Measurements from ENCODE around the gene ARHGDIB. TPM values are rescaled to one million over a fixed set of nuclear protein-coding genes. Genes with fewer than 3 reads are reported as not detected.

Gene ARHGDIB
- total RNA-seq, 4 donors from 2014 or later: 128 to 259 (median 205) TPM

DNA sequence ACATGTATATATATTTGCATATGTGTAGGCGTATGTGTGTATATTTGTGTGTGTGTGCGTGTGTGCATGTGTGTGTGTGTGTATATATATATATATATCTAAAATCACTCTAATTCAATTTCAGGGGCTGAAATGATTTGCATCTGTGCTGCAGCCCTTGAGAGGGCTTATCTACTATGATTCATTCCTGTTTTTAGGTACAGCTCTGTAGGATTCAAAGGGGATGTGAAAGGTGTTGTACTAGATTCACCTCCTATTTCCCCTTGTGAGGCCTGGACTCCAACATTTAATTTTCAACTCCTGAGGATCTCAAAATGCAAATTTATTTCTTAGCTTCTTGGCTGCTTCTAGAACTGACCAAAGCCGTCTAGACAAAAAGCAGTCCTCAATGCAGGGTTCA lies 34.1 kb downstream of the ARHGDIB start:
- no peak for ATAC-seq (ENCODE audit: low FRiP score)
- no peak for TF ChIP-seq CTCF (IDR thresholded peaks at IDR 0.05)

GRCh38 chr12:14924541-14924940 lies 36.9 kb downstream of the ARHGDIB start:
- no peak for DNase-seq (ENCODE audit: low spot score)
- TF ChIP-seq CTCF (IDR thresholded peaks at IDR 0.05): no peak
- ATAC-seq (ENCODE audit: low FRiP score): no peak

More for the DNA sequence above, 34.1 kb downstream of the ARHGDIB start:
- no peak for DNase-seq (ENCODE audit: low spot score)

GRCh38 chr12:14923944-14924343 lies 37.5 kb downstream of the ARHGDIB start:
- DNase-seq (ENCODE audit: low spot score): no peak
- ATAC-seq (ENCODE audit: low FRiP score): no peak
- no peak for TF ChIP-seq CTCF (IDR thresholded peaks at IDR 0.05)

GRCh38 chr12:14921218-14921617 lies 40.2 kb downstream of the ARHGDIB start:
- ATAC-seq (ENCODE audit: low FRiP score): no peak
- no peak for TF ChIP-seq CTCF (IDR thresholded peaks at IDR 0.05)

GRCh38 chr12:14920475-14921126 lies 40.8 kb downstream of the ARHGDIB start:
- no peak for DNase-seq (ENCODE audit: low spot score)
- no peak for ATAC-seq (ENCODE audit: low FRiP score)
- no peak for TF ChIP-seq CTCF (IDR thresholded peaks at IDR 0.05)

More at GRCh38 chr12:14921218-14921617, 40.2 kb downstream of the ARHGDIB start:
- no peak for DNase-seq (ENCODE audit: low spot score)

DNA sequence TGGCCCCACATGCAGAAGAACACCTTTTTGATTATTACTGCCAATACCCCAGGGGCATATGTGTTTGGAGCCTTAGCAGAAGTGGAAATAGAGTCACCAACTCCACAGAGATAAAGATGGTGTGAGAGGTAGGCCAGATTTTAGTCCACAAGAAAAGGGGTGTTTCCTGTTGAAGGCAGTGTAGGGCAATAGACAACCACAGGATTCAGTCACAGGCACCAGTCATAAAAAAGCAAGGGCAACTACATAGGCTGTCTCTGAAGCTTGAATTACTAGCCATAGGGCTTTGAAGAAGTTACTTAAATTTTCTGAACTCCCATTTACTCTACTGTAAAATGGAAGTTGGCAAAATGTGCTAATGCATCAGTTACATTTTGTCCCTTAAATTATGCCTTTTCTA lies 41.9 kb downstream of the ARHGDIB start:
- DNase-seq (ENCODE audit: low spot score) (no peak), ATAC-seq (ENCODE audit: low FRiP score) (no peak)
- TF ChIP-seq CTCF (IDR thresholded peaks at IDR 0.05): no peak

DNA sequence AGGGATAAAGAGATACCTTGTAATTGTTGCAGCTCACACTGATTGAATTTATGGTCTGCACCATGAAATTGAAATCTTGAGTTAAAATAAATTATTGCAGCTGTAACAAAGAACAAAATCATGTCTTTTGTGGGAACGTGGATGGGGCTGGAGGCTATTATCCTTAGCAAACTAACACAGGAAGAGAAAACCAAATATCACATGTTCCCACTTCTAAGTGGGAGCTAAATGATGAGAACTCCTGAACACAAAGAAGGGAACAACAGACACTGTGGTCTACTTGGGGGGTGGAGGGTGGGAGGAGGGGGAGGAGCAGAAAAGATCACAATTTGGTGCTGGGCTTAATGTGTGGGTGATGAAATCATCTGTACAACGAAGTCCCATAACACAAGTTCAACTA lies 45.7 kb downstream of the ARHGDIB start:
- ATAC-seq (ENCODE audit: low FRiP score) (no peak), DNase-seq (ENCODE audit: low spot score) (no peak)
- no peak for TF ChIP-seq CTCF (IDR thresholded peaks at IDR 0.05)

Measured in omental fat pad (tissue), 4 donors.